Myocyte (in vitro differentiated cells): ENCODE results near the gene COL15A1. TPM values are rescaled to one million over a fixed set of nuclear protein-coding genes. Genes with fewer than 3 reads are reported as not detected.

ENCODE experiments used
- DNase-seq: peaks from one replicate; pipeline ENCODE4 v3.0.0-alpha.2; 2012; ENCODE audit warnings: low read depth
- total RNA-seq: library from RNA; depleted of rRNA; stranded (reverse); fragments of >200 nt; gene quantifications from 2 replicates; pipeline ENCODE4 v1.2.3, GENCODE V29; 2014

COL15A1 gene
- total RNA-seq, 1 donor from 2014 or later = 7.0 TPM

DNA sequence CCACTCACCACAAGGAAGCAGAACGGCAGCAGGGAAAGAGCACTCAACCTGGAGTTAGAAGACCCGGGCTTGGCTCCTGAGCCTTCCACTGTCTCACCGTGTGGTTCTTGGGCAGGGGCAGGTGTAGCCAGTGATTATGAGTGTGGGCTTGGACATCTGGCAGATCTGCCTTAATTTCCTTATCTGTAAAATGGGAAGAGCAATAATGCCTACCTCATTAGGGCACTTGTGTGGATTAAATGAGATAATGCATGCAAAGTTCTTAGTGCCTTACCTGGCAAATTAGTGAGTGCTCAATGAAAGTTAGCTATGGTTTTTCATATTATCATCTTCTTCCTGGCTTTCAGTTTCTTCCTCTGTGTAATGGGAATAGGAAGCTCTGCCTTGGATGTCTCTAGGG lies 28.1 kb upstream of the COL15A1 start:
- no peak for DNase-seq

DNA sequence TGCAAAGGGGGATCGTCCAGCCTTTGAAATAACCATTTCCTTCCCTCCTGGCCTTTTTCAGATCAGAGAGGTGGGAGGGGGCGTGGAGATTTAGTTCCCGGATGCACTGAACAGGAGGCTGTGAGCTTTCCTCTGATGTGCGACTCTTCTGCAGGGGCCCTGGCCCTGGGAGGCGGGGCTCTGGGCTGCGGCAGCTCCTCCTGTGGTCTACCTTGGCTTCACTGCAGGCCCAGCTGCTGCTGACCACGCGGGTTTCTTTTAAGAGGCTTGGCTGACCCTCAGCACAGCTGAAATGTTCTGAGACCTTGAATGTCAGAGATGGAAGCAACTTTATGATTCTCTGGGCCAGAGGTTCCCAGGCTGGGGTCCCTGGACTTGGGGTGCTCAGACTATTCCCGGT lies 27.0 kb upstream of the COL15A1 start:
- peak; percentile 89 for DNase-seq

DNA sequence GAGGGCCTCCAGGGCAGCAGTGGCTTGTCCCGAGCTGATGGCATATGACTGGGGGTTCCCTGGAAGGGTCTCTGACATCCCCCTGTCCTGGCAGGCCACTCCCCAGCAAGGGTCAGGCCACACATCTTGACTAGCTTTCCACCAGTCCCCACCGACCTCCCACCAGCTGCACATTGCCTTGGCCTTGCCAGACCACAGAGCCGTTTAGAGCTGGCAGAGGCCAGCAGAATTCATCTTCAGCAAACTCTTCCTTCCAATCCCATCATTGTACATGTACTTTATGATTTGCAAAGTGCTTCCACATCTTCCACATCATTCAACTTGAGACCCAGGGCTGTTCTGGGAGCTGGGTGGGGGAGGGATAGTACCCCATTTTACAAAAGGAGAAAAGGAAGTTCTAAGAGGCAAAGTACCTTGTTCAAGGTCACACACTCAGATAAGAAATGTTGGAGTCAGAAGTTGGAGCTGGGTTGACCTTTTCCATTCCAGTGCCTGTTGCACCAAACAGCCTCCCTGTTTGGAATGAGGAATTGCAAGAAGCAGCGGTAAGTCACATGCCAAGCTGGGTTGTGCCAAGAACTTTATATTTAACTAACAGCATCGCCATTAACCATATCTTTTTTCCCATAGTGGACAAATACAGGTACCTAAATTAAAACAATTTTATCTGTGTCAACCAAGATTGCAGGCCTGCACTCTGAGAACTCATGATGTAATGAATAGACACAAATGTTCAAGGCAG lies 25.8 kb upstream of the COL15A1 start:
- peak; percentile 67 for DNase-seq

DNA sequence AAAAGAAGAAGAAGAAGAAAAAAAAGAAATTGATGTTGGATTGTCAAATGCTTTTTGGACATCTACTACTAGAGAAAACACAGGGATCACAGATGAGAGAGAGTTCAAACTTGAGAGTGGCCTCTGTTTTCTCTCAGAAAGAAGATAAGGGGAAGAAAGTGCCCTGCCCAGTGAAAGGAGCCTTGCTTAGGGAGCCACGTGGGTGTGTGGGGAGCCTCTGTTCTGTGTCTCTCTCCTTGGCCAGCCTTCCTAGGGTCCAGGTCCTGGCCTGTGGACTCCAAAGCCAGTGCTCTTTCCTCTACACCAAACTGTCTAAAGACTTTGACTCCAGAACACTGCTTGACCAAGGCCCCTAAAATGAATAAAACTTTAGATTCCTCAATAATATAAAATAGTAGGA lies 22.0 kb upstream of the COL15A1 start:
- DNase-seq = no peak

DNA sequence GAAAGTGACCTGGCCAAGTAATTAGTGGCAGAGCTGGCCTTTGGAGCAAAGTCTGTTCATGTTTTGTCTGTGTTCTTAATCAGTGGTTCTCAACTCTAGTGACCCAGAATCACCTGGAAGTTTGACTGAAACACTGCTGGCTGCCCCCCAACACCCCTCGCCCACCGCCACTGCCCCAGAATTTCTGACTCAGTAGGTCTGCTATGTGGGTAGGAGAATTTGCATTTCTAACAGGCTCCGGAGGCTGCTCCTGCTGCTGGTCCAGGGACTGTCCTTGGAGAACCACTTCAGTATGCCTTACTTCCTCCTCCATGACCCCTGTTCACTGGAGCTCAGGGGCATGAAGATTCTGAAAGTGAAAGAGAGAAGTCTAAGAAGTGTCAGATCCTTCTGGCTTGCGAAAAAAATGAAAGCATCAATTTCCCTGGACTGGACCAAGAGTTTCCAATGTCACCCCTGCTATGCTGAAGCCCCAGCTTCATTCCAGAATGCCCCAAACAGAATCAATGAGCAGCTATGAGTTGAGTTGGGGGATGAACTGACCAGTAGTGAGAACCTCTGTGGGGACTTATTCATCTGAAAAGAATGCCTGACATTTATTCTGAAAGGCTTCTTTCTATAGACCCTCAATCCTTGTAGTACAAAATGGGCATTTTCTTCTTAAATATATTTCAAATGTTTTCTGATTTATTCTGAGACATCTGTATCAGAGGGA lies 20.8 kb upstream of the COL15A1 start:
- no peak for DNase-seq

DNA sequence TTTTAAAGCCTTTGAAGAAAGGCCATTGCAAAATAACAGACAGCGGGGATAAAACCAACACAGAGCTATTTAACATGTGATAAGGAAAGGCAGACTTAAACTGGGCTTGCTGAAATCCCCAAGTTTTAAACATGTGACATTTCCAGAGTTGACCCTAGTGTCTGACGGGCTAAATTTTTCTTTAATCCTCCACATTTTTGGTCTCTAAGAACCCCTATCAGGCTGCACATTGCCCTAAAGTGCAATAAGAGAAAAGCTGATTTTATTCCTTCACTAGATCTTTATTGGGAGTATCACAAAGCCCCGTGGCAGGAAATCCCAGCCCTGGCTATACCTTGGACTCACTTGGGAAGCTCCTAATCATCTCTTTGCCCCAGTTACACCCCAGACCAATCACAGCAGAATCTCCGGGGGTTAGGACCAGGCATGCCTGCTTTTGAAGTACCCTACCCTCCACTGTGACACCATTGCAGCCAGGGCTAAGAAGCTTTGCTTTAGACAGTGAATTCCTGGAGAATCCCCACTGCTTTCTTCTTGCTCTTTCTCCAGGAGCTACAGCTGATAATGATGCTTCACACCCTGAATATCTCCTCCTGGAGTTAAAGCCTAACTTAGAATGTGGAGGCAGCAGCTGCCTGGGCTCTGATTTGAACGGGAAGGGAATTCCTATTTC lies 20.1 kb upstream of the COL15A1 start:
- DNase-seq = no peak

DNA sequence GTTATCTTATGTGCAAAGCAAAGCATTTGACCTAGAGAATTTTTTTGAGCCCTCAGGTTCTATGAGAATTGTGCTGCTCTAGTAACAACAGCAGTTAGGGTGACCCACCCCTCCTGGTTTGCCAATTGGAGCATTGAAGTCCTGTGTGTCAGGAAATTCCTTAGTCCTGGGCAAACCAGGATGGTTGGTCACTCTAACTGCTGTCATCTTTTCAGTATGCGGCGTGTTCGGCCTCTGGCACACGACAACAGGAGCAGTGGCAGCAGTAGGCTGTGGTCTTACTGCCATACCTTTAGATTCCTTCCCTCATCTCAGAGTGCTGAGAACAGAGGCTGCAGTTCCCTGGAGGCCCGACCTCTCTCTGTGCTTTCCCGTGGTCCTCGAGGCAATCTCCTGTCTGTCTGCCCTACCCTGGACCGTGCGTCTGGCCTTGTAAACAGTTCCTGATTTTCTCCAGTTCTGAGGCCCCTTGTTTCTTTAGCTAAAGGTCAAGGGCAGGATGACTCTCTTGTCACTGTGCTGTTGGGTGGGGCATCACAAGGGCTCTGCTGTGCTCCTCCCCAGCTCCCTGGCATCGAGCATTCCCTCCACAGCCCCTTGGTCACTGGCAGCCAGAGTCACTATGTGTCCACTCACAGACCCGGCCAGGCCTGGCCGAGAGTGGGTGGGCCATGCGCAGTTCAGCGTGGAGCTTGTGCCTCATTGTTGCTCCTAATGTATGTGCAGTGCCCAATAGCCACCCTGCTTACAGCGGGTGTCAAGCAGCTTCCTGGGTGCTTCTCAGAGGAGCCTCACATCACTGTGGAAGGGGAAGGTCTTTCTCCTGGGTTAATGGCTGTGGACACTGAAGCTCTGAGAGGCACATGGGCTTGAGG lies 18.5 kb upstream of the COL15A1 start:
- DNase-seq = no peak

DNA sequence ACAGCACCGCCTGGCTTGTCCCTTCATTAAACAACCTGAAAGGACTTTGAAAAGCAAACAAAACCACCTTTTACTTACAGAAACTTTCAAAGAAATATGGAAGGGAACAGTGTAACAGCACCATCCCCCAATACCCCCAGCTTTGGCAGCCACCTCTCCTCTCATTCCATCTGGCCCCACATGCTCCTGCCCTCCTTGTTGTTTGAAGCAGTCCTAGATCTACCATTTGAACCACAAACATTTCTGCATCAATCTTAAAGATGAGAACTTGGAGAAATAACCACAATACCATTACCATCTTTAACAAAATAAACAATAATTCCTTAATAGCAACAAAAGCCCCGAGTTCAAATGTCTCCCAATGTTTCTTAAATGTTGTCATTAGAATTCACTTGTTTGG lies 17.8 kb upstream of the COL15A1 start:
- no peak for DNase-seq

DNA sequence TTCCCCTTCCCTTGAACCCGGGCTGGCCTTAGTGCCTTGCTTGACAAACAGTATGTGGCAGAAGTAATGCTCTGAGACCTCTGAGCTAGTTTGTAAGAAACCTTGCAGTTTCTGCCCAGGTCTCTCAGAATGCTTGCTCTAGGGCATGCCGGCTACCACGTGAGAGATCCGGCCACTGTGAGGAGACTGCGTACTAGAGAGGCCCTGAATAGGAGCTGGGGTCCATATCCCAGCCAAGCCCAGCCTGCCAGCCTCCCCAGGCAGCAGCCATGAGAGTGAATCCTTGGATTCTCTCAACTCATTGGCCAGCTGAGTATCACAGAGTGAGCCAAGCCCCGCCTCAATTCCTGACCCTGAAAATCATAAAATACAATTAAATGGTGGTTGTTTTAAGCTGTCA lies 16.0 kb upstream of the COL15A1 start:
- no peak for DNase-seq

DNA sequence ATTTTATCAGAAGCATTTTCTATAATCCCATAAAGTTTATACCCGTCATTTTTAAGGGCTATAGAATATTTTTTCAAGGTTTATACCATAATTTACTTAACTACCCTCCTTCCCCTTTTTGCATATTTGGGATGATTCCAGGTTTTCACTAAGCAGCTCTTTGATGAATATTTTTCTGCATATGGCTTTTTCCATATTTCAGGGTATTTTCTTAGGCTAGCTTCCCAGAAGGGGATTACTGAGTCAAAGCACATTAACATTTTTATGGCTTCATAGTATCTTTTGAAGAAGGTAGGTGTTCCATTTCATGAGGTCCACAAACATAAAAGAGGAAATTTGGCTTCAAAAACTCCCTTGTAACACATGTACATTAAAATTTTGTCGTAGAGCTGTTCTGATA lies 14.6 kb upstream of the COL15A1 start:
- peak; percentile 48 for DNase-seq

DNA sequence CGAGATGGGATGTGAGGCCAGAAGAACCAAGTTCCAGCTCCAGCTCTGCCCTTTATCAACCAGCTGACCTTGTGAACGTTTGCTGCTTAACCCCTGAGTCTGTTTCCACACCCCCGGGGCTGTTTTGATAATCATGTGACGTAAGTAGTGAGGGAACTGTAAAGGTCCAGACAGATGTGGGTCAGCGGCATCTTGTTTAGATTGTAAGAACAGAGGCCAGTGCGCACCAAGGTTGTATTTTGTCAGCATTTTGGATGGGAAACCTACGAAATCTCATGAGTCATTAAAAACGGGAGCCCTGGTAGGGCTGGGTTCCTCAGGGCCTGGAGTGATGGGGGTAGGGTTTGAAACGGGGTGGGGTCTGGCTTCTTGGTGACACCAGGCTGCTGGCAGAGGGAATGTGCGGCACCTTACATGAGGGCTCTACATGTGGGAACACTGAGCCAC lies 13.8 kb upstream of the COL15A1 start:
- DNase-seq = no peak

DNA sequence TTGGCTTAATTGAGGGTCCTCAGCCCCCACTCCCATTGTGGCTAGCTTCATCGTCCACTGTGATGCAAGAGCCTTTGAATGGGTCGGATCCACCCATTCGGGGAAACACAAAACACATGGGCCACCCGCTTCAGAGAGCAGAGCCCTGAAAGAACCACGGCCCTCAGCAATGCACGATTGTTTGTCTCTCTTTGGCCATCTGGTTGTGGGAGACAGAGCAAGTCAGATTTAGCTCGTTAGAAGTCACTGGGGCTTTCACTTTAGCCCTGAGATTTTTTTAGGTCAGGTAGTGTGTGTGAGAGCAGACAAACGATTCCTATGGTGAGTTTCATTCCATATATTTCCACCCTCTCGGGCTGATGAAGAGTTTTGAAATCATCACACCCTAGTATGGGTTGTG lies 12.9 kb upstream of the COL15A1 start:
- DNase-seq = peak; percentile 24

DNA sequence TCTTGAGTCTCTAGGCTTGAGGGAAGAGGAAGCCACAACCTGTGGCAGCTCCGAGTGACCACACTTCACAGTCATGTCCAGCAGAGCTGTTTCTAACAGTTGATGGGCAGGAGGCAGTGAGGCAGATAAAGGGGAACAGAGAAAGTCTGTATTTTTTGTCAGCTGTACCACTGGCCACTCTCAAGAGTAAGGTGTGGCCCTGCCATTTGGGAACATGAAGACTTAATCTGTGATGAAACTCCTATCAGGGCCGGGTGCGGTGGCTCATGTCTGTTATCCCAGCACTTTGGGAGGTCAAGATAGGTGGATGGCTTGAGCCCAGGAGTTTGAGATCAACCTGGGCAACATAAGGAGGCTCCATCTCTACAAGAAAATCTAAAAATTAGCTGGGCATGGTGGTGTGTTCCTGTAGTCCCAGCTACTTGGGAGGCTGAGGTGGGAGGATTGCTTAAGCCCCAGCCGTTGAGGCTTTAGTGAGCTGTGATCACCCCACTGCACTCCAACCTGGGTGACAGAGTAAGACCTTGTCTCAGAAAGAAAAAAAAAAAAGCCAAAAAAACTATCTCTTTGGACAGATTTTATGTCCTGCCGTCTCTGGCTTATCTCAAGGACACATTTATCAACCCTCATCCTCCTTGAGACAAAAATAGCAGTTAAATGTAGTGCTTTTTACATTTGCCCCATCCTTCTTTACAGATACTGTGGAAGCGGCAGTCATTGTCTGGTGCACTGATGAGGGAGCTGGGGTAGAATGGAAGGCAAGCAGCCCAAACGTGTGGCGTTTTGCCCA lies 11.9 kb upstream of the COL15A1 start:
- no peak for DNase-seq

DNA sequence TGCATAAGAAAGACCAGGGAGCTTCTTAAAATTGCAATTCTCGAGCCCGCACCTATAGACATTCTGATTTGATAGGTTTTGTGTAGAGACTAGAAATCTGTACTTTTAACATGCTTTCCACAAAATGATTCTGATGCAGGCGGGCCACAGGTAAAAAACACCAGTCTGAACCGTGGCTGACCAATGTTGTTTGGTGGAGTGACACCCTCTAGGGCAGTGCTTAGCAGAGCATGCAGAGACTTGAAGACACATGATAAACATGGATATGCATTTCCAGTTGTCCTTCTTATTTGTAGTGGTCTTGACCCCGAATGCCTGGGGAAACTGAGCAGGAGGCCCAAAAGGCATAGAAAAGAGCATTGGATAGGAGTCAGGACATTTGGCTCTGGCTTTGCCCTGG lies 10.5 kb upstream of the COL15A1 start:
- no peak for DNase-seq

DNA sequence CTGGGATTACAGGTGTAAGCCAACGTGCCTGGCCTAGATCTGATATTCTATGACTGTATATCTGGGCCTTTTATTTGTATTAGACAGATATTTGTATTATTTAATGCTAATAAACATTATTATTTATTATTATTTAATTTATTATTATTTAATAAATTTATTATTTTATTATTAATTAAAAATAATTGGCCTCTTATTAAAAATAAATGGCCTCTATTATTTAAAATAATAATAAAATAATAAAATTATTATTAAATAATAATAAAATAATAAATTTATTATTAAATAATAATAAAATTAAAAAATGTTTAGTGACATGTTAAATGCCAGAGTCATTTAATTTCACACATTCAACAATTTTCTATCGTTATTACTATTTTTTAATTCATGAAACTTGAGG lies 9.8 kb upstream of the COL15A1 start:
- DNase-seq = no peak

DNA sequence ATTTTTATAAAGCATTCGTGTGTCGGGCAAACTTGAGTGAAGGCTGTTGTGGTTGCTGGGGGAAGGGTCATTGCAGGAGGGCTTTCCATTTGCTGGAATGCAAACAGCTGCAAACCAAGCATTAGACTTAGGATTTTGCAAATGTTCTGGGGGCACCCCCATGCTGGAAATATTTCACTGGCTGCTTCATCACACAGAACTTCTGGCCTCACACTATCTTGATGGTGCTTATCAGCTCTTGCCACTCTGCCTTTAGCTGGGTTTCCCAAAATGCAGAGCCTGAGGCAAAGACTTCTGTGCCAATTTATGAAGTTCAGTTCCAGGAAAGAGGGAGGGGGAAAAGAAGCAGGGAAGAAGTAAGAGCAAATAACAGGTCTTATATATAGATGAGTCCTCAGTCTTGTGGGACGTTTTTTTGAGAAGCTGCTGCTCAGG lies 8.6 kb upstream of the COL15A1 start:
- peak; percentile 81 for DNase-seq

DNA sequence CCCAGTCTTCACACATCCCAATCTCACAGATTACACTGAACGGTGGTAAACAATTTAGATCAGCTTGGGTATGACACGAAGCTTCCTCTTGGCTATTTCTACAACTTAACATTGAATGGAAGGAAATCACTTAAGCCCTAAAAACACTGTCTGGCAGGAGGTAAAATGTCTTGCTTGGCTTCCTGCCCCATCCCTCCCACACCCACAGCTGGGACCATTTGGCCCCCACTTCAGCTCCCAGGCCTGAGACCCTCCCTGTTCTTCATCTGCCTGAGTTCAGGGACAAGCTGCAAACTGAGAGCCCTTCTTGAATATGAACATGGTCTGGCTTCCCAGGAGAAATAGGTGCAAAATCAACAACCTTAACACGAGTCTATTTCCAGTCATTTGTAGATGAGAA lies 3.4 kb upstream of the COL15A1 start:
- DNase-seq = no peak

DNA sequence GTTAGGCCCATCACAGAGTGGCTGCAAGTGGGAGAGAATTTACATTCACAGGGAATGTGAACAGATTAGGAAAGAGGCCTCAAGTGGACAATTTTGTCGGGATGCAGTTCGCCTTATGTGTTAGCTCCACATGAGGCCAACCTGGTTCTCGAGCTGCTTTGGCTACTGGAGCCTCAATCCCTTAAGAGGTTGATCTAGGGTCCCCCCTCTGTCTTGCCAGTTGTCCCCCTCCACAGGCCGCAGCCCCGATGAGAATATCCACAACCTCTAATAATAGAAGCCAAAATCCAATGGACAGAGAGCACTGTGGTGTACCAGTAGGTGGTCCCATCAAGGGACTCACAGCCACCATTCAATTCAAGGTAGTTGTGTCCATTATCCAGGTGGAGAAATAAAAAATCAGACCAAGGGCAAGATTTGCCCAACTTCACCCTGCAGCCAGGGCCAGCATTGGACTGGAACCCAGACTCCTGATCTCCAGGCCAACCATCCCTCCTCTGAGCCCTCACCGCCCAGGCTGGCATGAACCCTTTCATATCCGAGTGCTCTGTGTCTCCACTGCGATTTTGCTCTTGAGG lies 1.7 kb upstream of the COL15A1 start:
- DNase-seq = no peak

DNA sequence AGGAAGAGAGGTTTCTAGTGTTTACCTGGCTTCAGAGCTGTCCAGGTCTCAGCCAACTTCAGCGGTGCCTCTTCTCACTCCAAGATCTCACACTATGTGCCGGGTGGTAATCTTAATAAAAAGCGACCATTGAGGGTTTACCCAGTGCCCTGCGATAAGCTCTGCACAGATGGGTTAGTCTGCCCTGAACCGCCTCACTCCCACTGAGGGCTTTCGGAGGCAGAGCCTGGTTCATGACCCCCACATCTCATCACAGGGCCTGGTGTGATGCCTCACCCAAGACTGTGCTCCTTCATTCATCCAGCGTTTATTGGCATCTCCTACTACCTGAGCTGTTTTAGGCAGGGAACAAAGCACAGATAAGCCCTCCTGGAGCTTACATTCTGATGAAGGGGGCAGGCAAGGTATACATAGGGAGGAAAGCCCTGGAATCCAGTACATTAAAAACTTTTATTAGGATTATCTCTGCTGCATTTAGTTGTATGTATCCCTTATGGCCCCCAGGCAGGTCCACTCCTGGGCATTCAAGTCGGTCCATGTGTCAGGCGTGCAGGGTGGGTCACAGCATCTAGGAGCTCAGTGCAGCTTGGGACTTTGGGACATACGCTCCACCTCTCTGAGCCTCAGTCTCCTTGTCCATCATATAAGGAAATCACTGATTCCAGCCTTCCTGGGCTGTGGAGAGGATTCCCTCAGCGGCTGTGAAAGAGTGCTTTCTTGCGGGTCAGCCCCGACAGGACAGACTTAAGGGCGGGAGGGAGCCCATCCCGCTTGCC lies 613 bp upstream of the COL15A1 start:
- no peak for DNase-seq
